ENCODE results near the gene IRX4. TPM values are rescaled to one million over a fixed set of nuclear protein-coding genes. Genes with fewer than 3 reads are reported as not detected.
A peak's percentile ranks its signal among the peaks of the same experiment; 100 is the strongest.
"Not testable (repeated sequence)": the region's sequence is repeated elsewhere in the genome, so short reads cannot be mapped to it uniquely, and the experiment has no call there.

IRX4 gene
- total RNA-seq, 1 experiment from 2014 or later = 17.9 TPM

DNA sequence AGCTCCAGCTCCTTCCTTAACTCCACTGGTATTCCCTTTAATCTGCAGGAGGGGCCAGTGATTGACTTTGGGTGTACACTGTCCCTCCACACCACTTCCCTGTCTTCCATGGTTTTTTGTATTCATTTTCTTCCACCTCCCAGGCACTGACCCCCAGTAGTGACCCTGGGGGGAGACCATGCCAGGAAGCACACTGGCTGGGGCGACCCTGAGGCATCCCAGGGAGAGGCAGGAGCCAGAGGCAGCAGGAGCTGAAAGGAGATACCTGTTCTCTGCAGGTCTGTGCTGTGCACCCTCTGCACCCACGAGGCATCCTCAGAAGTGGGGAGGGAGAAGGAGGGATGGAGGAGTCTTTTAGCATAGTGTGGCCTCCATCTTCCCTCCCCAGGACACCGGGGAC, 27.6 kb downstream of the IRX4 start:
- Histone ChIP-seq H3K4me3 (ENCODE audit: insufficient read depth, low read depth, low read length) (no peak overlapping the region), H3K36me3 (replicated peaks; ENCODE audit: control insufficient read depth, insufficient read depth, low read length) (no peaks in the 10 kb centered on the region), H3K27me3 (ENCODE audit: control insufficient read depth, insufficient read depth, low read length) (peaks cover 30% of the 10 kb centered on the region)
- no peak for DNase-seq

DNA sequence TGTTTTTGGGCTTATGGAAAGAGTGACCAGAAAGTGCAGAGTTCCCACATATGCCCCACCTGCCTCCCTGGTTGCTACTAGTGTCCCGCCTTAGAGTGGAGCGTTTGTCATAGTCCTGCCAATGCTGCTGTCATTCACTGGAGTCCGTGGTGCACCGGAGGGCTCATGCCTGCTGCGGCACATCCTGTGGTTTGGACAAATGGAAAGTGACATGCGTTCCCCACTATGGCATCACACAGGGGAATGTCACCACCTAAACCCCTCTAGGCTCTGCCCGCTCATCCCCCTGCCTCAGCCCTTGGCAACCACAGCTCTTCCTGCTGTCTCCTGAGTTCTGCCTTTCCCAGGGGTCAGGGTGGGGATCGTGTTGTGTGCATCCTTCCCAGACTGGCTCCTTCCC, 29.2 kb downstream of the IRX4 start:
- no peak overlapping the region for H3K4me3 ChIP-seq (ENCODE audit: insufficient read depth, low read depth, low read length)
- peaks cover 40% of the 10 kb centered on the region for H3K27me3 ChIP-seq (ENCODE audit: control insufficient read depth, insufficient read depth, low read length)
- DNase-seq = no peak
- H3K36me3 ChIP-seq (replicated peaks; ENCODE audit: control insufficient read depth, insufficient read depth, low read length) = no peaks in the 10 kb centered on the region

DNA sequence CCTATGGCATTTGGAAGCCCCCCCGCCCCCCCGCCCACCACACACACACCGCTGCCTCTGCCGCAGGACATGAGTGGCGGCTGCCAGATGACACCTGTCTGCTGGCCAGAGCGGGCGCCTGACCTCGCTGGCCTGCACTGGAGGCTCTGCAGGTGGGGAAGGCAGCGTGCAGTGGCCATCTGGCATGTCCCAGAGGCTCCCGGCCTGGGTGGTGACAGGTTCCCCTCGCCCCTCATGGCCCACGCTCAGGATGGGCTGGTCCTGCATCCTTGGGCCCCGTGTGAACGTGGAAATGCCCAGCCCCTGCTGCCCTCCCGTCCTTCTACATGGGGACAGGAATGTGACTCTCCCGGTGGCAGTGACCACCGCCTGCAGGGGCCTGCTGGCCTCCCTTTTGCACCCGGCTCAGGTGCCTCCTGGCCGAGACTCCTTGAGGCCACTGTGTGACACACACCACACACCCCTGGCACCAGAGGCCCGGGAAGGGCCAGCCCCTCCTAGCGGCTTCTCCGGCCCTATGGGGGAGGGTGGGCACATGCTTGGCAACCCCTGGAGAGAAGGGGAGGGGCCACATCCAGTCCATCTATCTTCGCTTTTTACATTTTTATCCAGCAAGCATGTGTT, 30.3 kb downstream of the IRX4 start:
- peaks cover 40% of the 10 kb centered on the region for H3K27me3 ChIP-seq (ENCODE audit: control insufficient read depth, insufficient read depth, low read length)
- H3K36me3 ChIP-seq (replicated peaks; ENCODE audit: control insufficient read depth, insufficient read depth, low read length) = no peaks in the 10 kb centered on the region
- DNase-seq = peak; percentile 64
- H3K4me3 ChIP-seq (ENCODE audit: insufficient read depth, low read depth, low read length) = no peak overlapping the region

DNA sequence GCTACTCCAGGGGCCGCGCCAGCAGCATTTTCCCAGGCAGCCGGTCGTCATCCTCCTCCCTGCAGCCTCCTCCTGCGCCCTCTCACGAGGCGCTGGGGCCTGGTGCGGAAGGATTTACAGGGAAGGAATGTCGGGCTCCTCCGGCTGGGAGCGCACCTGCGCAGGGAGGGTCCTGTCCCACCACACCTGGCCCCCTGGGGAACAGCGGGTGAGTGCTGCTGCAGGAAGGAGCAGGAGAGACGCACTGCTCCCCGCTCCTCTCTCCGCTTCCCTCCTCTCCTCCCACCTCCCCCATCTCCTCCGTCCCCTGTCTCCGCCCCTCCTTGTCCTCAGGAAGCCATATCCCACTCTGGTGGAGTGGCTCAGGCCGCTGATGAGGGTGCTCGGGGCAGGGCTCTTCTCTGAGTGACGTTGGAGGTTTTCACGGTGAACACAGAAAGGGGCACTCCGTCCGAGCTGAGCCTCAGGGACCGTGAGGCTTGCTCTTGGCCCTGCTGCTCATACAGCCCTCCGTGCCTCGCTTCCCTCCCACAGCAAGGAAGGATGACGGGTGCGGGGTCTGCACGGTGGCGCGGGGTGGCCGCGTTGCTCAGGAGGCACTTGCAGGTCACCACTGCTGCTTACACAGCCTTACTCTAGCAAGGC, 31.3 kb downstream of the IRX4 start:
- peaks cover 40% of the 10 kb centered on the region for H3K27me3 ChIP-seq (ENCODE audit: control insufficient read depth, insufficient read depth, low read length)
- H3K4me3 ChIP-seq (ENCODE audit: insufficient read depth, low read depth, low read length) = peak overlapping the region; percentile 41
- DNase-seq = peak; percentile 87

DNA sequence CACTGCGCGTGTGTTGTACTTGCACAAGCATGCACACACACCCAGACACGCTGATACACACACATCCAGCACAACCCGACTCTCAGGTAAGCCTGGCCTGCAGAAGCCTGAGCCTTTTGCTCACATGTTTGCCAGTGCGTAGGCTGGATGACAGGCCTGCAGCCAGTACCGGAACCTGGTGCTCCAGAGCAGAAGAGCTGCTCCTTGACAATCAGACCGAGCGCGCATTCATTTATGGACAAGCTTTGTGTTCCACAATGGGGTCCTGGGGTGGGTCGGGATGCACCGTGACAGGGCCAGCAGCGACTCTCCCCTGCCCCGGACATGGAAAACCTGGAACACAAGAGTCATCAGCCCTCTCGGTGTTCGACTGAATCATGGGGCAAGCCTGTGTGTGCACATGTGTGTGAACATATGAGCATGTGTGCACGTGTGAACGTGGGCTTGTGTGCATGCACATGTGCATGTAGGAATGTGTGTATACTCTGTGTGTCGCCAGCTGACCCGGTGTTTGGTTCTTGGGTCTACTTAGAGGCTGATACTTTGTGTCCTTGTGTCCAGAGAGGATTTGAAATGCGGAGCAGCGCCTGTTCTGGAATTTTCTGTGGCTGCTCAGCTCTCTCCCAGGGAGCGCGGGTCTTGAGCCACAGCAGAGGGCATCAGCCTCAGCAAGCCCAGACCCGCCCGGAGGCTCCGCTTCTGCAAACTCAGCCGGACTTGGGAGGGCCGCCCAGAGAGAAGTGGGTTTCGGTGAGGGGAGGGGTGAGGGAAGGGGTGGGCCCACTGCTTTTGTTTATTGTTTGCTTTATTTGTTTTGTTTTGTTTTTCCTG, 32.2 kb downstream of the IRX4 start:
- Histone ChIP-seq H3K36me3 (replicated peaks; ENCODE audit: control insufficient read depth, insufficient read depth, low read length) (no peaks in the 10 kb centered on the region), H3K4me3 (ENCODE audit: insufficient read depth, low read depth, low read length) (peak overlapping the region; percentile 41; the same call in 1 of the 2 replicates), H3K27me3 (ENCODE audit: control insufficient read depth, insufficient read depth, low read length) (peaks cover 40% of the 10 kb centered on the region)
- peak; percentile 83 for DNase-seq

More for the DNA sequence above, 31.3 kb downstream of the IRX4 start:
- no peaks in the 10 kb centered on the region for H3K36me3 ChIP-seq (replicated peaks; ENCODE audit: control insufficient read depth, insufficient read depth, low read length)

DNA sequence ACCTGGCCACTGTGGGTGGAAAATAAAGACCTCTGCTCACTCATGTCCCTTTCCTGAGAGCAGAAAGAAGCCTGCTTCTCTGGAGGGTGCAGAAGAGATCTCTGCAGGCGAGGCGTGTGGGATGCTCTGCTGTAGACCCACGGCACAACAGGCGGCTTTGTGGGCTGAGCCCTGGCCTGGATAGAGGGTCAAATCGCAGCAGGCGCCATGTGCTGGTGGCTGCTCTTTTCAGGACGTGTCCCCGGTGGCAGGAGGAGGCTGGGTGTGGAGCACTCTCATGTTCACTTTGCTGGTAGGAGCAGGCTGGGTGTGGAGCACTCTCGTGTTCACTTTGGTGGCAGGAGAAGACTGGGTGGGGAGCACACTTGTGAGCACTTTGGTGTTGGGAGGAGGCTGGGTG, 35.1 kb downstream of the IRX4 start:
- H3K27me3 ChIP-seq (ENCODE audit: control insufficient read depth, insufficient read depth, low read length) = peaks cover 33% of the 10 kb centered on the region
- no peak overlapping the region for H3K4me3 ChIP-seq (ENCODE audit: insufficient read depth, low read depth, low read length)
- DNase-seq = no peak
- H3K36me3 ChIP-seq (replicated peaks; ENCODE audit: control insufficient read depth, insufficient read depth, low read length) = no peaks in the 10 kb centered on the region

DNA sequence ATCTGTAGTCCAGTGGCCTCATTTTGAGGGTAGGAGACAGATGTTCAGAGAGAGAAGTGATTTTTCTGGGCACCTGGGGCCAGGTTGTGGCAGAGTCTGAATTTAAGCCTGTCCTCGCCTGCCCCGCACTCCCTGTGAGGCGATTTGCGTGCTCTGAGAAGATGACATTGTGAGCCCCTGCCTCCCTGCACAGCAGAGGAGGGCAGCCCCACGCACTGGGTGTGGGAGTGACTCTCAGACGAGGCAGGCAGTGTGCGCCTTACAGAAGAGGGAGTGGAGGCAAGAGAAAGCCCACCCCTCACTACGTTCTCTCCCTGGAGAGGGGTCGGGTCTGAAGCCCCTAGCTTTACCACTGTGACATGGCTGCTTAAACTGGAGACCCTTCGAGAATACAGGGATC, 35.7 kb downstream of the IRX4 start:
- no peak for DNase-seq
- peaks cover 30% of the 10 kb centered on the region for H3K27me3 ChIP-seq (ENCODE audit: control insufficient read depth, insufficient read depth, low read length)
- H3K4me3 ChIP-seq (ENCODE audit: insufficient read depth, low read depth, low read length) = no peak overlapping the region
- H3K36me3 ChIP-seq (replicated peaks; ENCODE audit: control insufficient read depth, insufficient read depth, low read length) = no peaks in the 10 kb centered on the region

DNA sequence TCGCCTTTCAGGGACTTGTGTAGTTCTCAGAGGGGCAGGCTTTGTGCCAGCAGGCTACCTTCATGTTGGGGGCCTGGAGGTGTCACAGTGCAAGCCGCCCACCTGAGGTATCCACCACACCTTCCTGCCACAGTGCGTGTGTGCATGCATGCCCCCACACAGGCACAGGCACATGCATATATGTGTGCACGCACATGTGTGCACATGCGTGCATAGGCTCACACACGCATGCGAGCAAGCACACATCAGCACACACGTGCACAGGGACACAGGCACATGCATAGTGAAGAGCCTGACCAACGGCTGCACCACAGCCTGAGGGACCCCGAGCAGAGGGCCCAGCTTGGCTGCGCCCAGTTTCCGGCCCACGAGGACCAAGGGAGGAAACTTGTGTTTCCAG, 36.1 kb downstream of the IRX4 start:
- Histone ChIP-seq H3K27me3 (ENCODE audit: control insufficient read depth, insufficient read depth, low read length) (peaks cover 25% of the 10 kb centered on the region), H3K36me3 (replicated peaks; ENCODE audit: control insufficient read depth, insufficient read depth, low read length) (no peaks in the 10 kb centered on the region), H3K4me3 (ENCODE audit: insufficient read depth, low read depth, low read length) (no peak overlapping the region)
- DNase-seq = no peak

DNA sequence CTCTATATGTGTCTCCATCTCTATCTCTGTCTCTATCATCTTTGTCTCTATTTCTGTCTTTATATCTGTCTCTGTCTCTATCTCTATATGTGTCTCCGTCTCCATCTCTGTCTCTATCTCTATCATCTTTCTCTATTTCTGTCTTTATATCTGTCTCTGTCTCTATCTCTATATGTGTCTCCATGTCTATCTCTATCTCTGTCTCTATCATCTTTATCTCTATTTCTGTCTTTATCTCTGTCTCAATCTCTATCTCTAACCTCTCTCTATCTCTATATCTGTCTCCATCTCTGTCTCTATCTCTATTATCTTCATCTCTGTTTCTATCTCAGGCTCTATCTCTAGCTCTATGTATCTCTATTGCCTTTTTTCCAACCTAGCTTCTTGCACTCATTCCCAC, 37.0 kb downstream of the IRX4 start:
- no peaks in the 10 kb centered on the region for H3K36me3 ChIP-seq (replicated peaks; ENCODE audit: control insufficient read depth, insufficient read depth, low read length)
- peaks cover 16% of the 10 kb centered on the region; the same call in 1 of the 2 replicates for H3K27me3 ChIP-seq (ENCODE audit: control insufficient read depth, insufficient read depth, low read length)
- no peak overlapping the region for H3K4me3 ChIP-seq (ENCODE audit: insufficient read depth, low read depth, low read length)
- DNase-seq = no peak

DNA sequence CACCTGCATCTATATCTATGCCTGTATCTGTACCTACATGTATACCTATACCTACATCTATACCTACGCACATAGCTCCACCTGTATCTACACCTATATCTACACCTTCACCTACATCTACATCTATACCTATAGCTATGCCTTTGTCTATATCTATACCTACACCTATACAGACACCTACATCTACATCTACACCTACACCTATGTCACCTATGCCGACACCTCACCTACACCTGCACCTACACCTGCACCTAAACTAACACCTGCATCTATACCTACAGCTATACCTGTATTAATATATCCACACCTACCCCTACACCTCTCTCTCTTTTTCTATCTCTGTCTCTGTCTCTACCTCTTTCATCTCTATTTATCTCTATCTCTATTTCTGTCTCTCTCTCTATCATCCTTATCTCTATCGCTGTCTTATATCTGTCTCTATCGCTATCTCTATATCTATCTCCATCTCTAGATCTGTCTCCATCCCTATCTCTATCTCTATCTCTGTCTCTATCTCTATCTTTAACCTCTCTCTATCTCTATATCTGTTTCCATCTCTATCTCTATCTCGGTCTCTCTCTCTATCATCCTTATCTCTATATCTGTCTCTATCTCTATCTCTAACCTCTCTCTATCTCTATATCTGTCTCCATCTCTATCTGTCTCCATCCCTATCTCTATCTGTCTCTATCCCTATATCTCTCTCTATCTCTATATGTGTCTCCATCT, 37.9 kb downstream of the IRX4 start:
- peaks cover 8% of the 10 kb centered on the region; the same call in 1 of the 2 replicates for H3K27me3 ChIP-seq (ENCODE audit: control insufficient read depth, insufficient read depth, low read length)
- H3K36me3 ChIP-seq (replicated peaks; ENCODE audit: control insufficient read depth, insufficient read depth, low read length) = no peaks in the 10 kb centered on the region
- DNase-seq = no peak
- H3K4me3 ChIP-seq (ENCODE audit: insufficient read depth, low read depth, low read length) = no peak overlapping the region

DNA sequence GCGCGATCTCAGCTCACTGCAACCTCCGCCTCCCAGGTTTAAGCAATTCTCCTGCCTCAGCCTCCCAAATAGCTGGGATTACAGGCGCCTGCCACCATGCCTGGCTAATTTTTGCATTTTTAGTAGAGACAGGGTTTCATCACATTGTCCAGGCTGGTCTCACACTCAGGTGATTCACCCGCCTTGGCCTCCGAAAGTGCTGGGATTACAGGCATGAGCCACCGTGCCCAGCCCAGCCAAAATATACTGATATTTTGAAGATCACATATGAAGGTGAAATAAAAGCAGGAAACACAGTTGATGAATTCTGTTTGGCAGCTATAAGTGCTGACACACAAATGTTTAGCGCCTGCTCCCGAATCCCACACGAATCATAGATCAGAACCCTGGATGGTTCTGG, 39.0 kb downstream of the IRX4 start:
- H3K27me3 ChIP-seq (ENCODE audit: control insufficient read depth, insufficient read depth, low read length); DNase-seq; H3K4me3 ChIP-seq (ENCODE audit: insufficient read depth, low read depth, low read length); H3K36me3 ChIP-seq (replicated peaks; ENCODE audit: control insufficient read depth, insufficient read depth, low read length): not testable (repeated sequence)

DNA sequence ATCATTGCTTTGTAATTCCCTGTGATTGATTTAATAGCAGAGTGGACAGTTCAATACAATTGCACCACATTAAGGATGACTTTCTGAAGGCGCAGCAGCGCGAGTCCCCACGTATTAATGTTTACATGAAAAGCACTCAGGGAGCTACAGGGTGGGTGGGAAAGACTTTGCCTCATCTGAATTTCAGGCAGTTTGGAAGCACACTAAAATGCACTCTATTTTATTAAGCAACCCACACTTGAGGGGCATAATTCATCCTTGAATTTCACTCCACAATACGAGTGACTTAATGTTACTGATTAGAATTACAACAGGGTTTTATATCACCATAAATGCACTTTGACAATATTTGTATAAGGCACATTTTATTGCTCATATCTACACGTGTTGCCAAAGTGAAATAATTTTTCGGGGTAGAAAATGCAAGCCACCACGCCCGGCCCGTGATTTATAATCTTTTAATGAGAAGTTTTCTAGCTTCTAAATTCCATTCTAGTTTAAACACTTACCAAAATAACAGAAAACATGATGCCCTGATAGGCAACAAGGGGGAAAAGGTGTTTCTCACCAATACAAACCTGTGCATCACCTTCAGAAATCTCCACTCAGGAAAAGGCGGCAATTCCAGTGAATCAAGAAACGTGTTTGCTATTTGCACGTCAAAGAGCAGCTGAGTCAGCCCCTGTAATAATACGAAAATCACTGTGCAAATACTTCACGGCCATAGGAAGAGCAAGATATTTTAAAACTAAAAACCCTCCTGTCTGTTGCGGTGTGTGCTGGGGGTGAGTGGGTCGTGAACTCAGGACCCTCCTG, 40.5 kb downstream of the IRX4 start:
- Histone ChIP-seq H3K27me3 (ENCODE audit: control insufficient read depth, insufficient read depth, low read length) (no peaks in the 10 kb centered on the region), H3K36me3 (replicated peaks; ENCODE audit: control insufficient read depth, insufficient read depth, low read length) (no peaks in the 10 kb centered on the region), H3K4me3 (ENCODE audit: insufficient read depth, low read depth, low read length) (no peak overlapping the region)
- no peak for DNase-seq

DNA sequence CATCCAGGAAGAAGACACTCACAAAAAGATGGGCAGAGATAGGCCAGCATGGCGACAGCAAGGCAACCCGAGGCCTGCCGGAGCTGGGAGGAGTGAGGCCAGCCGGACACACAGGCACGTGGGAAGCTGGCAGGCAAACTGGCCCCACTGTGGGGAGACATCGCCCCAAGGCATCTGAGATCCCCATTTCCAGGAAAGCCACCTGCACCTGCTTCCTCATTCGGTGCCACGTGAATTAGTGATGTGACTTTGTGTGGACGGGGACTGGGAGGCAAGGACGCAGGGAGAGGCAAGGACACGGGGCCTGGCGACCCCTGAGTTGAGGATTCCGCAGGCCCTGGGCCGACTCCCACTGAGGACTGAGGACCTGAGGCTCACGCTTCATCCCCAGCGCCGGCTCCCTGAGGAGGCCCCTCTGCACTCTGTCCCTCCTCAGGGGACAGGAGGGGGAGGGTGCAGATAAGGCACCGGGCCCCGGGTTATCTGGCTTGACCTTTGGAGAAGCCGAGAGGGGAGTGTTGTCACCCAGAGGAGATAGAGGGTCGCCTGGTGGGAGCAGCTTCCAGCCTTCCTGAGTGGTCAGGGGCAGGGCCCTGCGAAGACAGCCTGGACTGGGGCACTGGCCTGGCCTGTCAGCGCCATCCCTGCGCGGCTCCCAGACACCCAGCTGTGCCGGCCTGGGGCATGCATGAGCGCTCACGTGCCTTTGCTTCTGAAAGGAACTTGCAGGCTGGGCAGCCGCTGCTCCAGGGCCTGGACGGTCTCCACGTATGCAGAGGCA, 41.8 kb downstream of the IRX4 start:
- DNase-seq = peak; percentile 87
- Histone ChIP-seq H3K27me3 (ENCODE audit: control insufficient read depth, insufficient read depth, low read length) (no peaks in the 10 kb centered on the region), H3K36me3 (replicated peaks; ENCODE audit: control insufficient read depth, insufficient read depth, low read length) (no peaks in the 10 kb centered on the region), H3K4me3 (ENCODE audit: insufficient read depth, low read depth, low read length) (no peak overlapping the region)

Data from H7 (cell line).